PC-9 (cell line): ENCODE measurements around the gene GRB7. TPM values are rescaled to one million over a fixed set of nuclear protein-coding genes. Genes with fewer than 3 reads are reported as not detected.
"Not testable (repeated sequence)": the region's sequence is repeated elsewhere in the genome, so short reads cannot be mapped to it uniquely, and the experiment has no call there.

Experiments
- BruUV-seq: library from RNA; stranded (reverse); fragments of 400-500 nt; replicated peaks from 2 replicates; lab custom pipeline; 2021; lab: Mats Ljungman, UMichigan
- CTCF ChIA-PET: fragments of 300-600 bp; sonication (Branson Sonifier 250); formaldehyde crosslinking; loops from one replicate; lab custom pipeline; 2022; ENCODE audit warnings: antibody characterized with exemption; lab: Charles Lee
- POLR2A ChIA-PET: fragments of 300-600 bp; sonication (Branson Sonifier 250); formaldehyde crosslinking; loops from one replicate; lab custom pipeline; 2022; ENCODE audit warnings: antibody characterized with exemption; ENCODE audit not compliant: unreplicated experiment; lab: Charles Lee
- DNase-seq, 2 experiments: peaks; one replicate each; pipeline versions ENCODE4 v3.0.0 to v3.0.0-alpha.2; 2015 to 2022; ENCODE audit warnings: mixed read lengths in 1 of 2
- H2AFZ ChIP-seq: fragments of 200-600 bp; sonication (generic); 2 replicates; pipeline ENCODE4 v1.8.1; 2017; ENCODE audit warnings: antibody characterized with exemption
- H3F3A ChIP-seq: fragments of 200-600 bp; sonication (generic); 2 replicates; pipeline ENCODE4 v1.8.1; 2017; ENCODE audit warnings: antibody characterized with exemption, mild to moderate bottlenecking, low read depth; ENCODE audit not compliant: insufficient read depth
- H3K27ac ChIP-seq: fragments of 200-600 bp; sonication (generic); 2 replicates; pipeline ENCODE4 v1.6.1; 2016; ENCODE audit warnings: mixed run types
- H3K27me3 ChIP-seq: fragments of 200-600 bp; sonication (generic); 2 replicates; pipeline ENCODE4 v1.6.1; 2016; ENCODE audit warnings: low read depth, mixed run types; ENCODE audit not compliant: insufficient read depth
- H3K36me3 ChIP-seq: fragments of 200-600 bp; sonication (generic); 2 replicates; pipeline ENCODE4 v1.6.1; 2016; ENCODE audit warnings: low read depth, mixed run types
- H3K4me1 ChIP-seq: fragments of 200-600 bp; sonication (generic); replicated peaks from 2 replicates; pipeline ENCODE4 v1.6.1; 2016; ENCODE audit warnings: mixed run types; ENCODE audit not compliant: insufficient read depth
- H3K4me2 ChIP-seq: fragments of 200-600 bp; sonication (generic); 2 replicates; pipeline ENCODE4 v1.6.1; 2017; ENCODE audit warnings: mixed run types
- H3K4me3 ChIP-seq: fragments of 200-600 bp; sonication (generic); 2 replicates; pipeline ENCODE4 v1.6.1; 2016; ENCODE audit warnings: mixed run types
- H3K79me2 ChIP-seq: fragments of 200-600 bp; sonication (generic); 2 replicates; pipeline ENCODE4 v1.6.1; 2017; ENCODE audit warnings: low read depth, mixed run types
- H3K9me2 ChIP-seq: fragments of 200-600 bp; sonication (generic); 2 replicates; pipeline ENCODE4 v1.8.1; 2017; ENCODE audit warnings: mild to moderate bottlenecking; ENCODE audit not compliant: insufficient read depth
- H3K9me3 ChIP-seq: fragments of 200-600 bp; sonication (generic); 2 replicates; pipeline ENCODE4 v1.8.1; 2016; ENCODE audit warnings: low read depth; ENCODE audit not compliant: insufficient read depth
- H4K20me1 ChIP-seq: fragments of 200-600 bp; sonication (generic); 2 replicates; pipeline ENCODE4 v1.8.1; 2017; ENCODE audit not compliant: insufficient read depth
- CTCF ChIP-seq: fragments of 200-600 bp; sonication (generic); conservative IDR thresholded peaks from 2 replicates; pipeline ENCODE4 v1.6.1; 2017; ENCODE audit warnings: mixed run types, antibody characterized with exemption, mild to moderate bottlenecking, moderate library complexity
- EZH2 ChIP-seq: fragments of 200-600 bp; sonication (generic); IDR thresholded peaks from 2 replicates; pipeline ENCODE4 v1.8.0; 2017; ENCODE audit warnings: antibody characterized with exemption, low read depth
- intact Hi-C: fragments of 100-400 bp; cut with micrococcal nuclease; formaldehyde crosslinking; loops from one replicate; pipeline ENCODE4 v1.10.0; 2022; ENCODE audit not compliant: unreplicated experiment
- total RNA-seq: library from RNA; stranded (reverse); gene quantifications from 2 replicates; pipeline ENCODE4 v1.2.3, GENCODE V29; 2021

Gene GRB7
- total RNA-seq, 1 experiment from 2014 or later = 49.1 TPM

GRCh38 chr17:39724731-39725130 lies 13.0 kb upstream of the GRB7 start:
- Histone ChIP-seq H3K36me3 (no peaks in the 10 kb centered on the region), H2AFZ (no peak overlapping the region), H3K9me3 (no peaks in the 10 kb centered on the region), H3K4me2 (no peak overlapping the region), H3K4me3 (no peak overlapping the region), H3K79me2 (peaks cover 7% of the 10 kb centered on the region; the same call in 1 of the 2 replicates), H3K9me2 (no peaks in the 10 kb centered on the region), H3F3A (peaks cover 25% of the 10 kb centered on the region; the same call in 1 of the 2 replicates), H3K27me3 (no peaks in the 10 kb centered on the region), H3K4me1 (peaks cover 6% of the 10 kb centered on the region), H4K20me1 (no peaks in the 10 kb centered on the region), H3K27ac (no peak overlapping the region)
- TF ChIP-seq EZH2 (no peak), CTCF (no peak)
- ChIA-PET CTCF (no interaction called here), POLR2A (no interaction called here)
- BruUV-seq = no TSS peak
- DNase-seq = no peak
- intact Hi-C loops = no loop called here

- H2AFZ ChIP-seq, H3K9me2 ChIP-seq, H3K27ac ChIP-seq, CTCF ChIA-PET, H3K9me3 ChIP-seq, H4K20me1 ChIP-seq, H3K27me3 ChIP-seq, H3K36me3 ChIP-seq, H3K4me3 ChIP-seq, H3K4me2 ChIP-seq, H3K79me2 ChIP-seq, BruUV-seq, DNase-seq, intact Hi-C loops: not testable (repeated sequence)
- POLR2A ChIA-PET = interaction anchor here (0.7 kb wide), 1 partner anchor 181 kb away, joined by 3 read pairs; no protein-coding TSS in a partner anchor
- Histone ChIP-seq H3K4me1 (peaks cover 10% of the 10 kb centered on the region), H3F3A (peaks cover 26% of the 10 kb centered on the region; the same call in 1 of the 2 replicates)
These were observed 11.8 kb upstream of the GRB7 start for GRCh38 chr17:39725923-39726322.

GRCh38 chr17:39726617-39727016 lies 11.1 kb upstream of the GRB7 start:
- H3K4me2 ChIP-seq = no peak overlapping the region
- ChIA-PET CTCF (no interaction called here), POLR2A (no interaction called here)
- no peak overlapping the region for H2AFZ ChIP-seq
- TF ChIP-seq EZH2 (no peak), CTCF (no peak)
- no peak overlapping the region for H3K27ac ChIP-seq
- no peaks in the 10 kb centered on the region for H3K9me2 ChIP-seq
- no peaks in the 10 kb centered on the region for H3K9me3 ChIP-seq
- peaks cover 10% of the 10 kb centered on the region; the same call in 1 of the 2 replicates for H3K79me2 ChIP-seq
- peaks cover 33% of the 10 kb centered on the region; the same call in 1 of the 2 replicates for H3F3A ChIP-seq
- H3K27me3 ChIP-seq = no peaks in the 10 kb centered on the region
- DNase-seq = no peak
- no peaks in the 10 kb centered on the region for H3K36me3 ChIP-seq
- H3K4me3 ChIP-seq = no peak overlapping the region
- intact Hi-C loops = no loop called here
- no TSS peak for BruUV-seq
- H4K20me1 ChIP-seq = no peaks in the 10 kb centered on the region
- peaks cover 16% of the 10 kb centered on the region for H3K4me1 ChIP-seq

GRCh38 chr17:39727556-39727955 lies 10.2 kb upstream of the GRB7 start:
- Histone ChIP-seq H3K36me3 (no peaks in the 10 kb centered on the region), H3K9me3 (no peaks in the 10 kb centered on the region), H3K4me1 (peaks cover 16% of the 10 kb centered on the region), H3K27me3 (no peaks in the 10 kb centered on the region), H3K9me2 (no peaks in the 10 kb centered on the region), H3F3A (peaks cover 33% of the 10 kb centered on the region; the same call in 1 of the 2 replicates), H3K27ac (no peak overlapping the region), H3K4me3 (no peak overlapping the region), H3K4me2 (no peak overlapping the region), H4K20me1 (no peaks in the 10 kb centered on the region), H2AFZ (no peak overlapping the region), H3K79me2 (peaks cover 10% of the 10 kb centered on the region; the same call in 1 of the 2 replicates)
- TF ChIP-seq CTCF = no peak
- TF ChIP-seq EZH2 = no peak
- ChIA-PET CTCF (no interaction called here), POLR2A (no interaction called here)
- intact Hi-C loops = no loop called here
- no peak for DNase-seq
- BruUV-seq = no TSS peak
